Measurements from ENCODE around the gene MIGA2.

- TF ChIP-seq SIN3A (IDR thresholded peaks at IDR 0.05; ENCODE audit: borderline replicate concordance, insufficient read depth, low read length) = no peak
- TF ChIP-seq POLR2AphosphoS5 (IDR thresholded peaks at IDR 0.05; ENCODE audit: low read depth, low read length) = no peak
These were observed 21.8 kb upstream of the MIGA2 start for GRCh38 chr9:129014608-129015007.

All from PFSK-1 (cell line).